Natural killer cell (primary cell): ENCODE data around the gene PRKCQ. TPM values are rescaled to one million over a fixed set of nuclear protein-coding genes. Genes with fewer than 3 reads are reported as not detected.

ENCODE experiments used
- ATAC-seq, 3 donors: fragments of 150-1000 bp in 2 of 3; fragments of 200-7000 bp in 1 of 3; cut with Tn5 transposase; 1 replicate in 1 of 3; 2 replicates in 2 of 3; pipeline ENCODE4 v1.10.0; 2021; ENCODE audit warnings: mild to moderate bottlenecking in 2 of 3, moderate library complexity in 2 of 3
- DNase-seq, 2 donors: peaks; one replicate each; pipeline versions ENCODE4 v3.0.0 to v3.0.0-alpha.2; 2013 to 2021; ENCODE audit warnings: mixed read lengths in 1 of 2
- H3K27ac ChIP-seq: one replicate; pipeline ENCODE4 v1.5.1; 2013; ENCODE audit warnings: mild to moderate bottlenecking, low read length
- H3K27me3 ChIP-seq: one replicate; pipeline ENCODE4 v1.6.1; 2013; ENCODE audit warnings: low read length; ENCODE audit not compliant: control insufficient read depth, insufficient read depth
- H3K36me3 ChIP-seq: one replicate; pipeline ENCODE4 v1.6.1; 2013; ENCODE audit warnings: low read length; ENCODE audit not compliant: control insufficient read depth, insufficient read depth
- H3K4me1 ChIP-seq: one replicate; pipeline ENCODE4 v1.6.1; 2013; ENCODE audit warnings: low read length; ENCODE audit not compliant: control insufficient read depth, insufficient read depth
- H3K4me3 ChIP-seq: one replicate; pipeline ENCODE4 v1.5.1; 2013; ENCODE audit warnings: low read length
- H3K9me3 ChIP-seq: one replicate; pipeline ENCODE4 v1.6.1; 2013; ENCODE audit warnings: low read length; ENCODE audit not compliant: control insufficient read depth, insufficient read depth
- H3K27ac Mint-ChIP-seq, 2 donors: one replicate each; pipeline ENCODE4 v1.8.0; 2022; ENCODE audit warnings: mild to moderate bottlenecking in 2 of 2, mixed read lengths in 2 of 2, moderate library complexity in 1 of 2
- H3K27me3 Mint-ChIP-seq, 2 donors: one replicate each; pipeline ENCODE4 v1.8.0; 2022; ENCODE audit warnings: low read depth in 2 of 2, mixed read lengths in 2 of 2
- H3K36me3 Mint-ChIP-seq: one replicate; pipeline ENCODE4 v1.8.0; 2022; ENCODE audit warnings: mixed read lengths
- H3K4me1 Mint-ChIP-seq, 2 donors: one replicate each; pipeline ENCODE4 v1.8.0; 2022; ENCODE audit warnings: mixed read lengths in 2 of 2
- H3K4me3 Mint-ChIP-seq: one replicate; pipeline ENCODE4 v1.8.0; 2022; ENCODE audit warnings: mild to moderate bottlenecking, moderate library complexity, mixed read lengths
- H3K9me3 Mint-ChIP-seq, 2 donors: one replicate each; pipeline ENCODE4 v1.8.0; 2022; ENCODE audit warnings: mixed read lengths in 2 of 2
- WGBS: methylation state at CpG from one replicate; pipeline ENCODE4 v1.1.7; 2013; ENCODE audit warnings: missing lambda C conversion rate; ENCODE audit not compliant: insufficient coverage; 5-methylcytosine and 5-hydroxymethylcytosine counted together
- intact Hi-C: fragments of 100-400 bp; cut with micrococcal nuclease; formaldehyde crosslinking; loops from one replicate; pipeline ENCODE4 v1.14.2; 2022
- total RNA-seq, 4 donors: library from RNA; stranded (reverse); fragments of 120-200 nt in 1 of 4; gene quantifications; one replicate each; pipeline versions ENCODE4 v1.2.3 to v1.2.4, GENCODE V29; 2013 to 2022
- TF ChIP-seq, protein P1 (sequence below): fragments of 200-600 bp; IDR thresholded peaks from one replicate; pipeline ENCODE4 v1.8.0; 2022; ENCODE audit warnings: antibody characterized with exemption

Gene PRKCQ
- total RNA-seq, 3 donors from 2014 or later (not counting 1 experiment from before 2014, with no cell fraction given), result 46.5 to 69.5 (median 61.3) TPM

DNA sequence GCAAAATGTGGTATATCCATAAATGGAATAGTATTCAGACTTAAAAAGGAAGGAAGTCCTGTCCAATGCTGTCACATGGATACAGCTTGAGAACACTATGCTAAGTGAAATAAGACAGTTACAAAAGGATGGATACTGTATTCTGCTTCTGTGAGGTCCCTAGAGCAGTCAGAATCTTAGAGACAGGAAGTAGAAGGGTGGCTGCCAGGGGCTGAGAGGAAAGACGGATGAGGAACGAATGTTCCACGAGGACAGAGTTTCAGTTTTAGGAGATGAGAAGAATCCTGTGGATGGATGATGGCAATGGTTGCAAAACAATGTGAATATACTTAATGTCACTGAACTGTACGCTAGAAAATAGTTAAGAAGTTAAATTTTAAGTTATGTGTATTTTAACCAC is 3.8 kb downstream of the PRKCQ start:
- Mint-ChIP-seq H3K27ac (peak overlapping the region; percentile 80 to 89), H3K27me3 (no peaks in the 10 kb centered on the region), H3K36me3 (no peaks in the 10 kb centered on the region), H3K4me1 (peaks cover 82 to 90% of the 10 kb centered on the region in 2 donors), H3K4me3 (peak overlapping the region; percentile 75), H3K9me3 (no peaks in the 10 kb centered on the region)
- Histone ChIP-seq H3K4me3 (no peak overlapping the region), H3K9me3 (no peaks in the 10 kb centered on the region), H3K4me1 (peaks cover 47% of the 10 kb centered on the region), H3K36me3 (no peaks in the 10 kb centered on the region), H3K27ac (peak overlapping the region; percentile 57), H3K27me3 (no peaks in the 10 kb centered on the region)
- TF ChIP-seq, protein P1, sequence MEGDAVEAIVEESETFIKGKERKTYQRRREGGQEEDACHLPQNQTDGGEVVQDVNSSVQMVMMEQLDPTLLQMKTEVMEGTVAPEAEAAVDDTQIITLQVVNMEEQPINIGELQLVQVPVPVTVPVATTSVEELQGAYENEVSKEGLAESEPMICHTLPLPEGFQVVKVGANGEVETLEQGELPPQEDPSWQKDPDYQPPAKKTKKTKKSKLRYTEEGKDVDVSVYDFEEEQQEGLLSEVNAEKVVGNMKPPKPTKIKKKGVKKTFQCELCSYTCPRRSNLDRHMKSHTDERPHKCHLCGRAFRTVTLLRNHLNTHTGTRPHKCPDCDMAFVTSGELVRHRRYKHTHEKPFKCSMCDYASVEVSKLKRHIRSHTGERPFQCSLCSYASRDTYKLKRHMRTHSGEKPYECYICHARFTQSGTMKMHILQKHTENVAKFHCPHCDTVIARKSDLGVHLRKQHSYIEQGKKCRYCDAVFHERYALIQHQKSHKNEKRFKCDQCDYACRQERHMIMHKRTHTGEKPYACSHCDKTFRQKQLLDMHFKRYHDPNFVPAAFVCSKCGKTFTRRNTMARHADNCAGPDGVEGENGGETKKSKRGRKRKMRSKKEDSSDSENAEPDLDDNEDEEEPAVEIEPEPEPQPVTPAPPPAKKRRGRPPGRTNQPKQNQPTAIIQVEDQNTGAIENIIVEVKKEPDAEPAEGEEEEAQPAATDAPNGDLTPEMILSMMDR, result no peak
- intact Hi-C loops, result loop anchor here (5.0 kb wide), 1 partner anchor 34 kb away; no protein-coding TSS in a partner anchor
- DNase-seq (peak in 1 of 2 donors; percentile 68), ATAC-seq (peak in 1 of 3 donors; percentile 15)
- 5% methylated on average over 3 of the region's 4 CpGs for WGBS

- Mint-ChIP-seq H3K4me3 (peak overlapping the region; percentile 75), H3K36me3 (no peaks in the 10 kb centered on the region), H3K4me1 (peaks cover 97% of the 10 kb centered on the region in 2 donors), H3K27ac (peak overlapping the region; percentile 80 to 89), H3K27me3 (no peaks in the 10 kb centered on the region), H3K9me3 (no peaks in the 10 kb centered on the region)
- H3K9me3 ChIP-seq, result no peaks in the 10 kb centered on the region
- H3K36me3 ChIP-seq, result peaks cover 5% of the 10 kb centered on the region
- ATAC-seq (peak in 2 of 3 donors; percentile 10 to 17), DNase-seq (peak in 1 of 2 donors; percentile 38)
- no peaks in the 10 kb centered on the region for H3K27me3 ChIP-seq
- TF ChIP-seq, protein P1, result no peak
- intact Hi-C loops, result loop anchor here (5.0 kb wide), 1 partner anchor 32 kb away; no protein-coding TSS in a partner anchor
- peaks cover 52% of the 10 kb centered on the region for H3K4me1 ChIP-seq
- H3K4me3 ChIP-seq, result no peak overlapping the region
- WGBS, result 24% methylated on average over 2 of the region's 2 CpGs
- H3K27ac ChIP-seq, result peak overlapping the region; percentile 51
Measured at GRCh38 chr10:6574664-6575176, 5.4 kb downstream of the PRKCQ start.

DNA sequence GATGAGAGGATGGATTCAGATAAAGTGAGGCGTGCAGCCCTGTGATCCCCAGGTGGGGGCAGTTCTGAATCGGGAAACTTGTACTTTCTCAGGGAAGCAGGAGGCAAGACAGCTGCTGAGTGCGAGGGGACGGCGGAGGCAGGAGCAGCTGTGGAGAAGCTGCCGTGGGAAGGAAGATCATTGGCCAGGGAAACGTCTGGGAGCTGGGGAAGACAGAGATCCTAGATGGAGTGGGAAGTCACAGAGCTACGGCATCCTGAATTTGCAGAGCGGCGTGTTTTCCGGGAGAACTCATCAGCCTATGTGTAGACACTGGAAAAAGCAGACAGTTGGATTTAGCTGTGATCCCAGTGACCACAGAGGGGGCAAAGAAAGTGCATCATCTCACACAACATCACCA is 9.2 kb downstream of the PRKCQ start:
- 95% methylated on average over 11 of the region's 11 CpGs for WGBS
- peaks cover 92 to 95% of the 10 kb centered on the region in 2 donors for H3K4me1 Mint-ChIP-seq
- H3K9me3 Mint-ChIP-seq, result no peaks in the 10 kb centered on the region
- no peak for ATAC-seq
- no peaks in the 10 kb centered on the region for H3K27me3 Mint-ChIP-seq
- intact Hi-C loops, result no loop called here
- H3K4me1 ChIP-seq, result peaks cover 46% of the 10 kb centered on the region
- no peaks in the 10 kb centered on the region for H3K27me3 ChIP-seq
- DNase-seq, result no peak
- H3K27ac ChIP-seq, result no peak overlapping the region
- H3K4me3 Mint-ChIP-seq, result no peak overlapping the region
- peak overlapping the region; percentile 76 to 89 for H3K27ac Mint-ChIP-seq
- H3K36me3 Mint-ChIP-seq, result no peaks in the 10 kb centered on the region
- no peak overlapping the region for H3K4me3 ChIP-seq
- H3K36me3 ChIP-seq, result peaks cover 8% of the 10 kb centered on the region
- TF ChIP-seq, protein P1, result no peak
- no peaks in the 10 kb centered on the region for H3K9me3 ChIP-seq

- TF ChIP-seq, protein P1, result no peak
- Histone ChIP-seq H3K4me1 (peaks cover 34% of the 10 kb centered on the region), H3K27ac (no peak overlapping the region), H3K4me3 (no peak overlapping the region), H3K9me3 (no peaks in the 10 kb centered on the region), H3K36me3 (peaks cover 8% of the 10 kb centered on the region), H3K27me3 (no peaks in the 10 kb centered on the region)
- Mint-ChIP-seq H3K36me3 (no peaks in the 10 kb centered on the region), H3K4me1 (peaks cover 89 to 91% of the 10 kb centered on the region in 2 donors), H3K9me3 (no peaks in the 10 kb centered on the region), H3K27me3 (no peaks in the 10 kb centered on the region), H3K4me3 (no peak overlapping the region), H3K27ac (peak overlapping the region; percentile 76 to 89)
- ATAC-seq (no peak), DNase-seq (no peak)
- 60% methylated on average over 7 of the region's 7 CpGs for WGBS
- intact Hi-C loops, result no loop called here
Measured at GRCh38 chr10:6569259-6569658, 10.8 kb downstream of the PRKCQ start.
